Stimulated activated CD8-positive, alpha-beta memory T cell treated with anti-CD3 and anti-CD28 coated beads, Interleukin-4, amount 100 ng/mL, for 48 hours (primary cell): ENCODE results near the gene BTBD19.
"Not testable (repeated sequence)": the region's sequence is repeated elsewhere in the genome, so short reads cannot be mapped to it uniquely, and the experiment has no call there.

ENCODE experiments used
- DNase-seq: peaks from one replicate; pipeline ENCODE4 v3.0.0-alpha.2; 2020

The BTBD19 gene

DNA sequence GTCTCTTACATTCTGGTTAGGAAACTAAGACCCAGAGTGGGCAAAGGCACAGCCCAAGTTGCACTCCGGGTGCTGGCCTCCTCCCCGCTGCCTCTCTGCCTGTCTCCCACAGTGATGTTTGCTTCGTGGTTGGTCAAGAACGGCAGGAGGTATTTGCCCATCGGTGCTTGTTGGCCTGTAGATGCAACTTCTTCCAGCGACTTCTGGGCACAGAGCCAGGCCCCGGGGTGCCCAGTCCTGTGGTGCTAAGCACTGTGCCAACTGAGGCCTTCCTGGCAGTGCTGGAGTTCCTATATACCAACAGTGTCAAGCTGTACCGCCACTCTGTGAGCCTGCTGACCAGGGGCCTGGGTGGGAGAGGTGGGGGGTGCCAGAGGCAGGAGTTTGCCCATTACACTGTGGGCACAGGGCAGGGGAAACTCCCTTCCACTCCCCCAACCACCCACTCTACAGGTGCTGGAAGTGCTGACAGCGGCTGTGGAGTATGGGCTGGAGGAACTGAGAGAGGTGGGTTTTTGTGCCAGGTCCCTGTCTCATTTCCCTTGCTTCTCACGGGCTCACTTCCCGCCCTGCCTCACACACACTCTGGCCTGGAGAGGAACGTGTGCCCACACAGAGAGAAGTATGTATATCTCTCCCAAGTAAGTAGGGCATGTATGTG, 1.9 kb downstream of the BTBD19 start:
- peak; percentile 64 for DNase-seq

DNA sequence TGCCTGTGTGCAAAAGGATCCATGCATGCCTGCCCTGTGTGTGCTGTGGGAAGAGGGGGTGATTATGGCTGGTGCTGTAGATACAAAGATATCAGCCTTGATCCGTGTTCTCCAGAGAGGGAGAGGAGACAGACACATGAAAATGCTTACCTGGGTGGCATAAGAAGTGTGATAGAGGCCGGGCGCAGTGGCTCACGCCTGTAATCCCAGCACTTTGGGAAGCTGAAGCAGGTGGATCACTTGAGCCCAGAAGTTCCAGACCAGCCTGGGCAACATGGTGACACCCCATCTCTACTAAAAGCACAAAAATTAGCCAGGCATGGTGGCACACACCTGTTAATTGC, 2.4 kb downstream of the BTBD19 start:
- DNase-seq = not testable (repeated sequence)

DNA sequence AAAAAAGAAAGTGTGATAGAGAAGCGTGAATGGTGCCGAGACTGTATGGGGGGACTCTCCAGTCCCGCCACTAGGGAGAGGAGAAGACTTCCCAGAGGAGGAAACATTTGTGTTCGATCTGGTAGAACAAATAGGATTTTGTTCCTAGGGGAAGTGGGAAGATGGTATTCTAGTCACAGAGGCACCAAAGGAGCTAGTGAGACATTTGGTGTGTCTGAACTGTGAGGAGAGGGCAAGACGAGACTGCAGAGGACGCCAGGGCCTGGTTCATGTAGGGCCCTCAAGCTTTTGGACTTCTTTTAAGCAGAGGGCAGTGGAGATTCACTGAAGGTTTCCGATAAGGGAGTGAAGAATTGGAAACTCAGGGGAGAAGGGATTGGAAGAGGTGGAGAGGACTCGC, 2.9 kb downstream of the BTBD19 start:
- no peak for DNase-seq

DNA sequence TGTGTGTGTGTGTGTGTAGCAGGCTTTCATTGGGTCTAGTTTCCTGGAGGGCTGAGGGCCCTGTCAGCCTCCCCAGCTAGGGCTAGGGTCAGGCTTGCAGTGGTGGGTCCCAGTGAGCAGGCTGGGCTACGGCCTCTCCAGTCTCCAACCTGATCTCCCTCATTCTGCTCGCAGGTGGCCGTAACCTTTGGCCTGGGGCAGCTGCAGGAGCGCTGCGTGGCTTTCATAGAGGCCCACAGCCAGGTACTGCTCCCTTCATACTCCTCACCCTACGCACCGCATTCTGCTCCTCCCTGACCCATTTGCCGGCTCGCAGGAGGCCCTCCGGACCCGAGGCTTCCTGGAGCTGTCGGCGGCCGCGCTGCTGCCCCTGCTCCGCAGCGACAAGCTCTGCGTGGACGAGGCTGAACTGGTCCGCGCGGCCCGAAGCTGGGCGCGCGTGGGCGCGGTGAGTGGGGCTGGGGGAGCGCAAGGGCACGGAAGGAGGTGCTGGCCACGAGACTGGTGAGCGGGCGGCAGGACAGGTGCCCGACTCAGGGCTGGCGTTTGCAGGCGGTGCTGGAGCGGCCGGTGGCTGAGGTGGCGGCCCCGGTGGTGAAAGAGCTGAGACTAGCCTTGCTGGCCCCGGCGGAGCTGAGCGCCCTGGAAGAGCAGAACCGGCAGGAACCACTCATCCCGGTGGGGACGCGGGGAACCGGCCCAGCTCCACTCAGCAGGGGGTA, 4.7 kb downstream of the BTBD19 start:
- no peak for DNase-seq

DNA sequence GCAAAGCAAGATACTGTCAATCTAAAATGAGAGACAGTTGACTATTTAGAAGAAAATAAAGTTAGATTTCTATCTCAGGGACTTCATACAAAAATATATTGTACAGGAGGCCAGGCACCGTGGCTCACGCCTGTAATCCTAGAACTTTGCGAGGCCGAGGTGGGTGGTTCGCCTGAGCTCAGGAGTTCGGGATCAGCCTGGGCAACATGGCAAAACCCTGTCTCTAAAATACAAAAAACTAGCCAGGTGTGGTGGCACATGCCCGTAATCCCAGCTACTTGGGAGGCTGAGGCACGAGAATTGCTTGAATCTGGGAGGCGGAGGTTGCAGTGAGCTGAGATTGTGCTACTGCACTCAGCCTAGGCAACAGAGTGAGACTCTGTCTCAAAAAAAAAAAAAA, 7.6 kb downstream of the BTBD19 start:
- not testable (repeated sequence) for DNase-seq

DNA sequence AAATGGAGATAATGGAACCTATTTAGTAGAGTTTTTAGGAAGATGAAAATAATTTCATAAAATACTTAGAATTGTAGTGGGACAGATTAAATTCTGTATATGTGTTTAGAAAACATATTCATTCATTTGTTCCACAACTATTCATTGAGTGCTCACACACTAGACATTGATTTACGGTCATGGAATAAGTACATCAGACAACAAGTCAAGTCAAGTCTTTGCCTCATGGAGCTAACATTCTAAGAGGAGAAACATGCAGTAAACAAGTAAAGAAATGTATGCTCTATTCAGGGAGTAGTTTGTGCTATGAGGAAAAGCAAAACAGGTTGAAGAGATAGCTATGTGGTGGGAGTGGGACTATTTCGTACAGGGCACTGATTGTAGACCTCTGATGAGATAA, 9.0 kb downstream of the BTBD19 start:
- DNase-seq = no peak

DNA sequence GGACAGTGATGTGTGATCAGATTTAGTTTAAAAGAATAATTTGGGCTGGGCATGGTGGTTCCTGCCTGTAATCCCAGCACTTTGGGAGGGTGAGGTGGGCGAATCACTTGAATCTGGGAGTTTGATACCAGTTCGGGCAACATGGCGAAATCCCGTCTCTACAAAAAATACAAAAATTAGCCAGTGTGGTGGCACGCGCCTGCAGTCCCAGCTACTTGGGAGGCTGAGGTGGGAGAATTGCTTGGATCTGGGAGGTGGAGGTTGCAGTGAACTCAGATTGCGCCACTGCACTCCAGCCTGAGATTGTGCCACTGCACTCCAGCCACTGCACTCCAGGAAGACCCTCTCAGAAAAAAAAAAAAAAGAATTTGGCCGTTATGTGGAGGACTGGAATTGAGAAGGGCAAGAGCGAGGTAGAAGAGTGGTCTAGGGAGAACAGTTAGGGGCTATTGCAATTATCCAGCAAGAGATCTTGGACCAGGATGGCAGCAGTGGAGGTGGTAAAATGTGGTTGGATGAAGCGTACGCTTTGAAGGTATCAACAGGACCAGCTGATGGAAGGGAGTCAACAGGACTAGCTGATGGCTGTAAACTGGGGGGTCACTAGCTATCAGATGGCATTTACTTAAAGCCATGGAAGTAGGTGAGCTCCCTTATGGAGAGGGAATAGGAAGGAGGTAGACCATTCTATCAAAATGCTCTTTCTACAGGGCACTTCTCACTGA, 9.6 kb downstream of the BTBD19 start:
- no peak for DNase-seq

DNA sequence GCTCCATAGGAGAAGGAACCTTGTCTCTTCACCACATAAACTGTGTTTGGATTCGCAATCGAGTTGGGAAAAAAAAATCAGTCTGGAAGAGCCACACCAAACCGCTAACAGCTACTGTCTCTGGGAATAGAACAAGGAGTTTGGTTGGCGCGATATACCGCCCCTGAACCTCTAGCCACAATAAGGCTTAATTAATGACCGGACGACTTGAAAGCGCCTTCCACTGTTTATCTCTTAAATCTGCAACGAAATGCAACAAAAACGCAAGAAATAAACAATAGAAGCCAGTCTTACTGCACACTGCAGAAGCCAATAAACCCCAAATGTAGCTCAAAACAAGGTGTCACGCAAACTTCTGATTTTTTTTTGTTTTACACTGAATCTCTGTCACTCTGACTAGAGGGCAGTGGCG, 10.9 kb downstream of the BTBD19 start:
- no peak for DNase-seq

DNA sequence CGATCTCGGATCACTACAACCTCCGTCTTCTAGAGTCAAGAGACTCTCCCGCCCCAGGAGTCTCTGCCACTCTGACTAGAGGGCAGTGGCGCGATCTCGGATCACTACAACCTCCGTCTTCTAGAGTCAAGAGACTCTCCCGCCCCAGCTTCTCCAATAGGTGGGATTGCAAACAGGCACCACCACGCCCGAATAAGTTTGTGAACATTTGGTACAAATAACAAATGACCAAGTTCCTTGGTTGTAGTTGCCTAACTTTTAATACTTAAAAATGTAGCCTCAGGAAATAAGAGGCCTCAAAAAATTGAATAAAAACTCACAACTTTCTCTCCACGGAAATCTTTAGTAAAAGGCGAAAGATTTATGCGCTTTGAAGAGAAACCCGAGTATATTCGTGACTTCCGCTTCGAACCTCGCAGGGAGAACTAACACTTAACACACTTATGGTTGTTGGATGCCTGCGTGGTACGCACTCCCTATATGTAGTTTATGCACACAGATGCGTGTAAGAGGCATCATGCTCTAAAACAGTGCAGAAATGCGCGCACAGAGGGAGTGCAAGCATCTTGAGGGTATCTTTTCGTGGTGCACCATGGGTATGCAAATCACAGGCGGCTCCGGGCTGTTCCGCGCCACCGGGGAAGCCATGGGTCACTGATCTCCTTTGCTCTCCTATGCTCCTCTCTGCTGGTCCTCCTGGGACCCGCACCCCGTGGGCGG, 11.4 kb downstream of the BTBD19 start:
- peak; percentile 89 for DNase-seq

DNA sequence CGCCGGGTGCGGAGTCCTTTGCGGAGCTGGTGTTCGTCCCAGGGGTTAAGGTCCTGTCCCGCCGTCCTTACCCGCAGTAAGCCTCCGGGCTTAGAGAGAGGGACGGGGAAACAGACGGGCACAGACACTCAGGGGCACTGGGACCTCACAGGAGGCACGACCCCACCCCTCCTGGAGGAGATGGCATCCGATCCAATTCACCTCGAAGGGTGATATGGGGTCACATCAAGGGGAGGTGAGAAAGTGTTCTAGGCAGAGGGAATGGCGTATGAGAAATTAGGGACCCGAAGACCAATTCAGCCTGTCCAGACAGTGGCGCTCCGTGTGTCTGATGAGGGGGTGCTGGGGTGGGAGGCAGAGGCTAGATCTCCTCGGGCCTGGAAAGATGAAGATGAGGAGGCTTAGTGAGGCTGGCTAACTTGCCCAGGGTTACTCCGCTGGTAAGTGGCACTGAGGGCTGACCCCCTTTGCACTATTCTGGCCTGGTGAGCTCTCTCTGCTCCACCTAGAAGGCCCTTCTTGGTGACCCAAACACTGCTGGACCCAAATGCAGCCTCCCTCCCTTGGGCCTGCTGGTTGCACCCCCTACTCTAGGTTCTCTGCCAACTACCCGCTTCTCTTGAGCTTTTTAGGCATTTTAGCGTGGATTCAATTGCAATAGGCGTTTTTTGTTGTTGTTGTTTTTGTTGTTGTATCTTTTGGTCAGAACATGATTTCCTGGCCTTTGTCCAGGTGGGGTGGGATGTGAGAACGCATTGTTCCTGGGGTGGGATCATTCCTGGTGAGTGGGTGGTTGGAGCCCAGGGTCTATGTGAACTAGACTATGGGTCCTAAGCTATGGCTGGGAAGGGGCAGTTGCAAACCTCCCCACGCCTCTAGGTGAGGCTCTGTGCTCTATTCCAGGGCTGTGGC, 12.3 kb downstream of the BTBD19 start:
- DNase-seq = peak; percentile 32

DNA sequence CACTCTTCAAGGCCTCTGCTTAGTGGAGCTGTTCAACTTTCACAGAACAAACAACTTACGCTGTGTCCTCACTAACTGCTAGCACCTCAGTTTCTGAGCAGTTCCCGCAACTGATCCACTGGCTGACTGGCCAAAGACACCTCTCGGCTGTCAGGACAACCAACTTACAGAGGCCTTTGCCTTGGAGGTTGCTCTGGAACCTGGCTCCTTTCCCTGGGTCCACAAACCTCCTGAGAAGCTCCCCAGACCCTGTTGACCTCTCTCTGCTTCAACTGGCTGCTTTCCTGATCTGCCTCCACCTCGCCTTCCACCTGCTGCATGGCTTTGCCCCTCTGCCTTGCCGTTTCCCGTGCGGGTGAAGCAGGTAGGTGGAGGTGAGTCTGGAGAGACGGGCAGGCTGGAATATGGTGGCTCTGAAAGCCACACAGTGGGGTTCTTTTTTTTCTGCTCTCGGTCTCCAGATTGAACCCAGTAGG, 13.0 kb downstream of the BTBD19 start:
- DNase-seq = no peak

DNA sequence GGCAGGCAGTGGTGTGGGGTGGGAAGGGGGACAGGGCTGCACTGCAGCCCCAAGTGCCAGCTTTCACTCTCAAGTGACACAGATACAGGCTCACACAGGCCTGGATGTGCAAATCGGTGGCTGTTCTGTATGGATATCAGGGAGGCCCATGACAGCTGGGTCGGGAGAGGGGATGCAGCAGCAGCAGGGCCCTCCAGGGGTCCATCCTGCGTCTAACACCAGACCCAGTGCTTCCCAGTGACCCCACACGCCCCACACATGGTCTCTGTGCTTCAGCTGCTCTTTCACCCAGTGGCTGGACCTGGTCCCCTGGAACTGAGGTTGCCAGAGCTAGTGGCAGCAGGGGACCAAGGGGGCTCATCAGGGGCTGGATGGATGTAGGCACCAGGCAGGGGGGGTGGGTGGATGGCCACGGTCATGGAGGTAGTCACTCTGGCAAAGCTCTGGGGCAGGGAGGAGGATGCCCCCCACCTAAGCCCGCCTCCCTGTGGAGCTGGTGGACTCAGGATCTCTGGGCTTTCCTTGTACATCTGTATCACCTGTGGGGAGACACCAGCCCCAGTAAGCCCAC, 13.9 kb downstream of the BTBD19 start:
- DNase-seq = no peak

DNA sequence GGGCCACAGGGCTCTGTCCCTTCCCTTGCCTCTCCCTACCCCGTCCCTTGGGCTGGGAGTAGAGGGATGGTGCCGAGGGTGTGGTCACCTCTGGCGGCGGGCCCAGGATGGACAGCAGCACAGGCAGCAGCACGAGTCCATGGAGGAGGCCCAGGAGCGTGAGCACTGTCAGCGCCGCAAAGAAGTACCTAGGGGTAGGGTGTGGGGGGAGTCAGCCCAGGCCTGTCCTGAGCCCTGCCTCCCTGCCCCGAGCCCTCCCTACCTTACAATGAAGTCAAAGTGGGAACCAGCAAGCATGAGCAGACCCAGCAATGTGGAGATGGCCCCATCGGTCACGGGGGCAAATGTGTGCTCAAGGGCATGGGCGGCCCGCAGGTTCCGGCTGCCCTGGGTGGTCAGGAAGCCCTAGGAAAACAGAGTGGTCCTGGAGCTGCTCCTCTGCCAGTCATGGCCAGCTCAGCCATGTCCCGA, 14.7 kb downstream of the BTBD19 start:
- DNase-seq = no peak

DNA sequence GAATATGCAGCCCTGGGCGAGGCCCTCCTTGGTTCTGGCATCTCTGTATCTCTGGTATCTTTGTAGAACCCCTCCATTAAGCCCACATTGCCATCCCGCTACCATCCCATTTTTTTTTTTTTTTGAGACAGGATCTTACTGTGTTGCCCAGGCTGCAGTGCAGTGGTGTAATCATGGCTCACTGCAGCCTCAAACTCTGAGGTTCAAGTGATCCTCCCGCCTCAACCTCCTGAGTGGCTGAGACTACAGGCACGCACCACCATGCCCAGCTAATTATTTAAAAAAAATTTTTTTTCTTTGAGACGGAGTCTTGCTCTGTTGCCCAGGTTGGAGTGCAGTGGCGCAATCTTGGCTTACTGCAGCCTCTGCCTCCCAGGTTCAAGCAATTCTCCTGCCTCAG, 16.1 kb downstream of the BTBD19 start:
- DNase-seq = not testable (repeated sequence)

DNA sequence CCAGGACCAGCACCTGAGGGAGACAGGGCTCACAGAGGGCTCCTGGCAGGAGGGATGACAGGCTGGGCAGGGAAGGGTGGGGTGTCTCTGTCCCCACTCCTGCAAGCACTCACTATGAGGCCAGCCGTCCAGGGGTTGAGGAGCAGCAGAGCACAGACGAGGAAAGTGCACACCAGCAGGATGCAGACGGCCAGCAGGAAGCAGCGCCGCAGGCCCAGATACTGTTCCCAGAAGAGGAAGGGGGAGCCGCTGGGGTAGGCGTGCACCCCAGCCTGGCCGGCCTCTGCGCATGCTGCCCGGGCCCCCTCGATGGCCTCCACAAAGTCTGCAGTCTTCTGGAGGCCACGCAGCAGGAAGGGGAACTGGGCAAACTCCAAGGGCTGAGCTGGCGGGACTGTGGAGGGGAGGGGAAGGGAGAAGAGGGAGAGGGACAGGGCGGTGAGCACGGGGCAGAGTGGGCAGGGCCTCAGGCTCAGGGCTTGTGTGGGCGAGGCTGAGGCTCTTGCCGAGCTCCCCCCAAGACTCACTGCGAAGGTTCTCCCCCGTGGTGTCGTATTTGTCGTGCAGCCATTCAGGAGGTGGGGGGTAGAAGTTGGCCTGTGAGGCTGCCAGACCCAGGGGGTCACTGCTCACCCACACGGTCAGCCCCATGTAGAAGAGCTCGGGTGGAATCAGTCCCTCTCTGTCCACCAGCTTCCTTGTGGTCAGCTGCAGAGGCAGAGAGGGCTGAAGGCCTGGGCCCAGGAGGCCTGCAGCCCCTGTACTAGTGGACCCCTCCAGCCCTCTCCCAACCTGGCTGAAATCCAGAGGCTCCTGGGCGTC, 18.3 kb downstream of the BTBD19 start:
- DNase-seq = no peak

DNA sequence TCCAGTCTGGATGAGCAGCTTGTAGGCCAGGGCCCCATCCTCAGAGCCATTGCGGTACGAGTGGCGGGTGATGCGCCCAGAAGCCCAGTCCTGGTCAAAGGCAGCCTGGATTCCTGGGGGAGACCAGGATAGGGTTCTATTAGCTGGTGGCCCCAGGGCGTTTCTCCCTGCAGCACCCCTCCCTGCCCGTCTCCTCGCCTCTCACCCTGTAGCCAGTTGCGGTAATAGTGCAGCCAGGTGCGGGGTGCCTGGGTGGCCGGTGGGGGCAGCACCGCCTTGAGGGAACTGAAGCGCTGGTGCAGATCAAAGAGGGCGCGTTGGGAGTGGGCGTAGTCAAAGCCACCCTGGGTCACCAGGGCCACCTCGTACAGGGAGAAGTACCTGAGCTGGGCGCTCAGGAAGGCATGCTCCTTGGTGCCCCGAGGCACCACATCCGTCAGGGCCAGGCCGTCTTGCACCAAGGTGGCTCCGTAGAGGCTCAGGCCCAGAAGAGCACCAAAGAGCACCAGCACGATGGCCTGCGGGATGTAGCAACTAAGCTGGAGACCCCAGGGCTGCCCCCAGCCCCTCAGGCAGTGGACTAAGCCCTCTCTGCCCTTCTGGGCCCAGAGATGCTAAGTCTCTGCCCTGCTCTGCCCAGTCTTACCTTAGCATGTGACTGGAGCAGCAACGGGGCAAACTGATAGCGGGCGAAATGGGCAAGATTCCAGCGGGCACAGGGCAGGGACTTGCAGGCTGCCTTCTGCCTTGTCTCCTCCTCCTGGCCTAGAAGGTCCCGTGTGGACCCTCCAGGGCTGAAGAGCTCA, 19.1 kb downstream of the BTBD19 start:
- no peak for DNase-seq

DNA sequence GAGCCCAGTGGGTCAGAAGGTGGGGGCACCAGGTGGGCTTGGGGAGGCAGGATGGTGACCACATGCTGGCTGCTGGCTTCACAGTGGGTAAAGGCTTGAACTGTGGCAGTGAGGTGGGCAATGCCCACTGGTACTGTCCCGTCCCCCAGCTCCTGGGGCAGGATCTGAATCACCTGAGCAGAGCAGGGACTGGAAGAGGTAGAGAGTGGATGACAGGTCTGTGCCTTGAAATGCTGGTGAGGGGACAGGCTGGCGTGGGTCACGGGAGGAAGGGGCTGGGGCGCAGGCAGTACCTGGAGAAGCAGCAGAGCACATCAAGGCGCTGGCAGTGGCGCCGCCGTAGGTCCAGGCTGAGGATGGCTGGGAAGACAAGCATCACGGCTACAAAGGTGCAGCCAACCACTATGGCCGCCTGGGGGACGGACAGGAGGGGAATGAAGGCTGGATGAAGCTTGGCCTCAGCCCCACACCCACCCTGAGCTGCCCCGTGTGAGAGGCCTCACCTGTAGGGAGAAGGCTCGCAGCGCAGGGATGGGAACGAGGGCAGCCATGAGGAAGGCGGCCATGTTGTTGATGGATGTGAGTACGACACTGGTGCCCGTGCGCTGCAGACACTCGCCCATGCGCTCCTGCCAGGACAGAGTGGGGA, 19.8 kb downstream of the BTBD19 start:
- no peak for DNase-seq

DNA sequence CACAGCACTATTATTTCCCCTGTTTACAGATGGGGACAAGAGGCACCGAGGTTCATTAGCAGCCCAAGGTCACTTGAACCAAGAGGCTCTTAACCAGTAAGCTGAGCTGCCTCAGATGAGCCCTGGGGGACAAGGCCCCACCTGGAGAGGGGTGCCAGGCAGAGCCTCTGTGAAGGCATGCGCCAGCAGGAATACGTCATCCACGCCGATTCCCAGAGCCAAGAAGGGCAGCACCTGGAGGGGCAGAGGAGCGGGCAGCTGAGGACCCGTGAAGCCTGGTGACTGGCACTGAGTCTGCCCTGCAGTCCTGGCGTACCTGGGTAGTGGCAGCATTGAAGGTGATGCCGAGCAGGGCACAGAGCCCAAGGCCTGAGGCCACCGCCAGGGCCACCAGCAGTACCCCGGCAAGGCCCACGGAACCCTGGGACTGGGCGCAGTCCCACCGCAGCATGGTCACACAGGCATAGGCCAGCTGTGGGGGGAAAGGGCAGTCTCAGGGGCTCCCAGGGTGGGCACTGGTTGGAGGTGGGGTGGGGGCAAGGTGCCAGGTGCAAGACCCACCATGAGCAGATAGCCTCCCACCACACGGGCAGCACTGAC, 20.6 kb downstream of the BTBD19 start:
- no peak for DNase-seq
